GM21717 (cell line): ENCODE results near the gene SBF1.
"Not testable (repeated sequence)": the region's sequence is repeated elsewhere in the genome, so short reads cannot be mapped to it uniquely, and the experiment has no call there.

Experiments
- ATAC-seq: cut with Tn5 transposase; IDR thresholded peaks from one replicate; pipeline ENCODE4 v1.9.1; 2021; ENCODE audit warnings: mild to moderate bottlenecking, moderate library complexity; ENCODE audit not compliant: unreplicated experiment

SBF1 gene

GRCh38 chr22:50445880-50446707 lies 28.7 kb downstream of the SBF1 start:
- ATAC-seq: no peak

- no peak for ATAC-seq
Measured at GRCh38 chr22:50445071-50445879, 29.6 kb downstream of the SBF1 start.

GRCh38 chr22:50444663-50445062 lies 30.2 kb downstream of the SBF1 start:
- no peak for ATAC-seq

- ATAC-seq: no peak
Measured at GRCh38 chr22:50443801-50444625, 30.8 kb downstream of the SBF1 start.

- no peak for ATAC-seq
Measured at GRCh38 chr22:50443197-50443596, 31.6 kb downstream of the SBF1 start.

GRCh38 chr22:50441428-50441993 lies 33.3 kb downstream of the SBF1 start:
- ATAC-seq: no peak

- no peak for ATAC-seq
Measured at GRCh38 chr22:50440544-50441249, 34.1 kb downstream of the SBF1 start.

GRCh38 chr22:50439871-50440331 lies 34.9 kb downstream of the SBF1 start:
- ATAC-seq: no peak

GRCh38 chr22:50439314-50439870 lies 35.4 kb downstream of the SBF1 start:
- no peak for ATAC-seq

- ATAC-seq: no peak
Measured at GRCh38 chr22:50438305-50439275, 36.2 kb downstream of the SBF1 start.

GRCh38 chr22:50437511-50438304 lies 37.1 kb downstream of the SBF1 start:
- ATAC-seq: no peak

- no peak for ATAC-seq
Measured at GRCh38 chr22:50436841-50437341, 37.9 kb downstream of the SBF1 start.

GRCh38 chr22:50436015-50436830 lies 38.6 kb downstream of the SBF1 start:
- ATAC-seq: no peak

- ATAC-seq: no peak
Measured at GRCh38 chr22:50435291-50436014, 39.4 kb downstream of the SBF1 start.

- ATAC-seq: no peak
Measured at GRCh38 chr22:50434849-50435248, 40.0 kb downstream of the SBF1 start.

GRCh38 chr22:50432877-50433510 lies 41.8 kb downstream of the SBF1 start:
- not testable (repeated sequence) for ATAC-seq
